Stimulated activated naive CD4-positive, alpha-beta T cell (primary cell): ENCODE measurements around the gene PRICKLE2.

Experiments
- DNase-seq, 6 experiments: peaks; one replicate each; lab custom pipeline; 2025; lab: John Stamatoyannopoulos, UW

The PRICKLE2 gene

GRCh38 chr3:64157150-64158035, 67.9 kb downstream of the PRICKLE2 start:
- no peak for DNase-seq

GRCh38 chr3:64155328-64155727, 69.9 kb downstream of the PRICKLE2 start:
- no peak for DNase-seq

GRCh38 chr3:64152676-64153466, 72.4 kb downstream of the PRICKLE2 start:
- no peak for DNase-seq

GRCh38 chr3:64152086-64152485, 73.2 kb downstream of the PRICKLE2 start:
- DNase-seq = no peak

GRCh38 chr3:64151342-64151871, 73.9 kb downstream of the PRICKLE2 start:
- no peak for DNase-seq

- no peak for DNase-seq
These were observed 74.6 kb downstream of the PRICKLE2 start for GRCh38 chr3:64150623-64151207.

- no peak for DNase-seq
These were observed 75.4 kb downstream of the PRICKLE2 start for GRCh38 chr3:64149886-64150285.

GRCh38 chr3:64148955-64149653, 76.2 kb downstream of the PRICKLE2 start:
- no peak for DNase-seq

- DNase-seq = no peak
These were observed 78.1 kb downstream of the PRICKLE2 start for GRCh38 chr3:64147211-64147610.

- DNase-seq = no peak
These were observed 79.8 kb downstream of the PRICKLE2 start for GRCh38 chr3:64145438-64145837.

- no peak for DNase-seq
These were observed 80.9 kb downstream of the PRICKLE2 start for GRCh38 chr3:64144241-64144900.

- no peak for DNase-seq
These were observed 81.7 kb downstream of the PRICKLE2 start for GRCh38 chr3:64143409-64144130.

- no peak for DNase-seq
These were observed 83.8 kb downstream of the PRICKLE2 start for GRCh38 chr3:64141476-64141875.

- DNase-seq = no peak
These were observed 84.6 kb downstream of the PRICKLE2 start for GRCh38 chr3:64140651-64141050.

GRCh38 chr3:64138656-64139375, 86.5 kb downstream of the PRICKLE2 start:
- DNase-seq = no peak

- no peak for DNase-seq
These were observed 87.2 kb downstream of the PRICKLE2 start for GRCh38 chr3:64138046-64138445.

GRCh38 chr3:64134882-64135281, 90.4 kb downstream of the PRICKLE2 start:
- no peak for DNase-seq

GRCh38 chr3:64133987-64134386, 91.3 kb downstream of the PRICKLE2 start:
- DNase-seq = no peak

- DNase-seq = no peak
These were observed 92.0 kb downstream of the PRICKLE2 start for GRCh38 chr3:64133272-64133671.
